ENCODE measurements around the gene MRPS26. TPM values are rescaled to one million over a fixed set of nuclear protein-coding genes. Genes with fewer than 3 reads are reported as not detected.

MRPS26 gene
- total RNA-seq, 1 experiment from 2014 or later = 182 TPM

GRCh38 chr20:3000852-3001523, 44.9 kb upstream of the MRPS26 start:
- TF ChIP-seq EZH2phosphoT487 (IDR thresholded peaks at IDR 0.05; ENCODE audit: borderline replicate concordance, low read length) = no peak
- TF ChIP-seq EZH2 (IDR thresholded peaks at IDR 0.05; ENCODE audit: low read length, unreplicated experiment) = no peak
- peak; percentile 77 for TF ChIP-seq CTCF (conservative IDR thresholded peaks at IDR 0.05; ENCODE audit: low read depth, low read length)
- H3F3A ChIP-seq (ENCODE audit: low read length, unreplicated experiment) = no peaks in the 10 kb centered on the region
- H4K20me1 ChIP-seq (ENCODE audit: low read length) = no peaks in the 10 kb centered on the region
- H3K9me2 ChIP-seq (replicated peaks; ENCODE audit: low read length) = no peaks in the 10 kb centered on the region
- ChIA-PET CTCF (interaction anchor here (0.6 to 1.0 kb wide), 9 partner anchors 10 to 248 kb away, joined by 3 to 9 read pairs (median 3); no protein-coding TSS in a partner anchor), POLR2A (ENCODE audit: unreplicated experiment) (interaction anchor here (0.7 kb wide), 1 partner anchor 145 kb away, joined by 3 read pairs; no protein-coding TSS in a partner anchor)
- no peak overlapping the region for H3K4me3 ChIP-seq (ENCODE audit: low read length)
- no peak overlapping the region for H3K27ac ChIP-seq (ENCODE audit: low read length)
- H3K9ac ChIP-seq (ENCODE audit: low read length) = no peak overlapping the region
- BruUV-seq (replicated peaks) = no TSS peak
- H3K36me3 ChIP-seq (ENCODE audit: low read depth, low read length) = no peaks in the 10 kb centered on the region
- H3K79me2 ChIP-seq (ENCODE audit: low read length) = no peaks in the 10 kb centered on the region
- no peak overlapping the region for H2AFZ ChIP-seq (ENCODE audit: low read length)
- no peaks in the 10 kb centered on the region for H3K27me3 ChIP-seq (ENCODE audit: low read length)
- no peak overlapping the region for H3K4me2 ChIP-seq (ENCODE audit: low read length)
- peak; percentile 82 for DNase-seq
- no peaks in the 10 kb centered on the region for H3K9me3 ChIP-seq (ENCODE audit: low read length)
- ATAC-seq = peak; percentile 86
- no peaks in the 10 kb centered on the region for H3K4me1 ChIP-seq (ENCODE audit: insufficient read depth, low read length)
- intact Hi-C loops (cut with micrococcal nuclease) = loop anchor here (1.0 kb wide), 1 partner anchor 87 kb away; no protein-coding TSS in a partner anchor

GRCh38 chr20:3003416-3003815, 42.4 kb upstream of the MRPS26 start:
- TF ChIP-seq EZH2 (IDR thresholded peaks at IDR 0.05; ENCODE audit: low read length, unreplicated experiment) (no peak), EZH2phosphoT487 (IDR thresholded peaks at IDR 0.05; ENCODE audit: borderline replicate concordance, low read length) (no peak), CTCF (conservative IDR thresholded peaks at IDR 0.05; ENCODE audit: low read depth, low read length) (no peak)
- no peak overlapping the region for H3K4me2 ChIP-seq (ENCODE audit: low read length)
- no peak overlapping the region for H2AFZ ChIP-seq (ENCODE audit: low read length)
- no peaks in the 10 kb centered on the region for H3K9me2 ChIP-seq (replicated peaks; ENCODE audit: low read length)
- H3K36me3 ChIP-seq (ENCODE audit: low read depth, low read length) = peaks cover 15% of the 10 kb centered on the region
- H4K20me1 ChIP-seq (ENCODE audit: low read length) = no peaks in the 10 kb centered on the region
- POLR2A ChIA-PET (ENCODE audit: unreplicated experiment) = no interaction called here
- ATAC-seq (no peak), DNase-seq (no peak)
- no peaks in the 10 kb centered on the region for H3K27me3 ChIP-seq (ENCODE audit: low read length)
- no peaks in the 10 kb centered on the region for H3K79me2 ChIP-seq (ENCODE audit: low read length)
- intact Hi-C loops (cut with micrococcal nuclease) = no loop called here
- no TSS peak for BruUV-seq (replicated peaks)
- H3K9me3 ChIP-seq (ENCODE audit: low read length) = no peaks in the 10 kb centered on the region
- no peak overlapping the region for H3K9ac ChIP-seq (ENCODE audit: low read length)
- no peak overlapping the region for H3K27ac ChIP-seq (ENCODE audit: low read length)
- CTCF ChIA-PET = no interaction called here
- no peaks in the 10 kb centered on the region for H3F3A ChIP-seq (ENCODE audit: low read length, unreplicated experiment)
- H3K4me1 ChIP-seq (ENCODE audit: insufficient read depth, low read length) = no peaks in the 10 kb centered on the region
- no peak overlapping the region for H3K4me3 ChIP-seq (ENCODE audit: low read length)

Measured in PC-3 (cell line).